ENCODE results near the gene SUGCT. TPM values are rescaled to one million over a fixed set of nuclear protein-coding genes. Genes with fewer than 3 reads are reported as not detected.

Gene SUGCT
- polyA plus RNA-seq, 1 donor, result 18.8 TPM

DNA sequence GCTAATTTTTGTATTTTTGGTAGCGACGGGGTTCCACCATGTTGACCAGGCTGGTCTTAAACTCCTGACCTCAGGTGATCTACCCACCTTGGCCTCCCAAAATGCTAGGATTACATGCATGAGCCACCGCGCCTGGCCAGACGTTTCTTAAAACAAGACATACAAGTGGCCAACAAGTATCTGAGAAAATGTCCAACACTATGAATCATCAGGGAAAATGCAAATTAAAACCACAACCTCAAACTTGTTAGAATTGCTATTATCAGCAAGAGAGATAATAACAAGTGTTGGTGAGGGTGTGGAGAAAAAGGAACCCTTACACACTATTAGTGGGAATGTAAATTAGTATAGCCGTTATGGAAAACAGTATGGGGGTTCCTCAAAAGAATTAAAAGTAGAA lies 148.6 kb downstream of the SUGCT start:
- WGBS (ENCODE audit: insufficient coverage, low lambda C conversion rate), result 100% methylated on average over 1 of the region's 6 CpGs
- Histone ChIP-seq H3K27me3 (ENCODE audit: control insufficient read depth, insufficient read depth, low read length) (no peaks in the 10 kb centered on the region), H3K4me3 (ENCODE audit: low read length) (no peak overlapping the region), H3K36me3 (ENCODE audit: control insufficient read depth, insufficient read depth, low read length) (no peaks in the 10 kb centered on the region), H3K4me1 (ENCODE audit: control insufficient read depth, insufficient read depth, low read length) (no peaks in the 10 kb centered on the region), H3K9me3 (ENCODE audit: control insufficient read depth, low read depth, low read length) (no peaks in the 10 kb centered on the region), H3K27ac (ENCODE audit: low read length) (no peak overlapping the region)
- DNase-seq, result no peak

GRCh38 chr7:40288827-40289226 lies 154.0 kb downstream of the SUGCT start:
- no peaks in the 10 kb centered on the region for H3K27me3 ChIP-seq (ENCODE audit: control insufficient read depth, insufficient read depth, low read length)
- no peaks in the 10 kb centered on the region for H3K4me1 ChIP-seq (ENCODE audit: control insufficient read depth, insufficient read depth, low read length)
- H3K36me3 ChIP-seq (ENCODE audit: control insufficient read depth, insufficient read depth, low read length), result no peaks in the 10 kb centered on the region
- no peaks in the 10 kb centered on the region for H3K9me3 ChIP-seq (ENCODE audit: control insufficient read depth, low read depth, low read length)
- DNase-seq, result no peak
- no peak overlapping the region for H3K4me3 ChIP-seq (ENCODE audit: low read length)
- H3K27ac ChIP-seq (ENCODE audit: low read length), result no peak overlapping the region
- WGBS (ENCODE audit: insufficient coverage, low lambda C conversion rate), result 100% methylated on average over 1 of the region's 2 CpGs

DNA sequence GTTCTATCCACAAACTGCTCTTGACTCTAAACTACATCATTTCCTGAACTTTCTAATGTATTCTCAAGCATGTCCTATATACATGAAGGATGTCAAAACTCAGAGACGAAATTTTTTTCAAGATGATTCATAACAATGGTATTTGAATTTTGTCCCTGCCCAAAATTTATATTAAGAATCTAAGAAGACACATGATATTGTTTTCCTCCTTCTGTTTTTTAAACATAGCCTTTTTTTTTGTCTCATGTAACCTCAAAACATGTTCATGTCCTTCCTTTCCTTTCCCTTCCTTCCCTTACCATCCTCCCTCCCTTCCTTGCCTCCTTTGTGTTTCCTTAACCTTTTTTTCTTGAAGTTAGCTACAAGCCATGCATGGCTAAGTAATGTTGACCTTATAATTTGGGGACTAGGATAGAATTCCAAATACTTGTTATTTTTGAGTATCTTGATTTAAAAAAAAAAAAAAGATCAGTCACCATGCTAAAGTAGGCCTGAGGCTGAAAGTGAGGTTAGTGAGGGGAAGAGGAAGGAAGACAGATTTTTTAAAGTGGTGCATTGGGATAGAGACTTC lies 163.0 kb downstream of the SUGCT start:
- Histone ChIP-seq H3K4me3 (ENCODE audit: low read length) (no peak overlapping the region), H3K27ac (ENCODE audit: low read length) (no peak overlapping the region), H3K4me1 (ENCODE audit: control insufficient read depth, insufficient read depth, low read length) (no peaks in the 10 kb centered on the region), H3K9me3 (ENCODE audit: control insufficient read depth, low read depth, low read length) (no peaks in the 10 kb centered on the region), H3K36me3 (ENCODE audit: control insufficient read depth, insufficient read depth, low read length) (no peaks in the 10 kb centered on the region), H3K27me3 (ENCODE audit: control insufficient read depth, insufficient read depth, low read length) (no peaks in the 10 kb centered on the region)
- 91% methylated on average over 1 of the region's 1 CpG for WGBS (ENCODE audit: insufficient coverage, low lambda C conversion rate)
- no peak for DNase-seq

DNA sequence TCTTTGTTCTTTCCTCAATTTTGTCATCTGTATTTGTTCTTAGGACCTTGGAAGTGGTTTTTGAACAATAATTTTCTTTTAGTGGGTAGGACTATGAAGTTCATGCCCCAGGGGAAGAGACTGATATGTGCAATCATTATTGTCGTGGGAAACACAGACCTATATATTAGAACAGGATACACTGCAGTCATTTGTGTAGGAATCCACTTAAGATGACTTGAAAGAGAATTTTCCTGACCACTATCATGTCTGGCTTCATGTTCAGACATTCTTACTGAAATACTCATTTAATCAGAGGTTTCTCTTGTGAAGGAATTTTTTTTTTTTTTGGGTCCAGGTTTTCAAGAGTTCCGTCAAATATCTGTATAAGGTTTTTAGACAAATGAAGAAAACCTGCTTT lies 163.6 kb downstream of the SUGCT start:
- Histone ChIP-seq H3K36me3 (ENCODE audit: control insufficient read depth, insufficient read depth, low read length) (no peaks in the 10 kb centered on the region), H3K4me1 (ENCODE audit: control insufficient read depth, insufficient read depth, low read length) (no peaks in the 10 kb centered on the region), H3K4me3 (ENCODE audit: low read length) (no peak overlapping the region), H3K27me3 (ENCODE audit: control insufficient read depth, insufficient read depth, low read length) (no peaks in the 10 kb centered on the region), H3K9me3 (ENCODE audit: control insufficient read depth, low read depth, low read length) (no peaks in the 10 kb centered on the region), H3K27ac (ENCODE audit: low read length) (no peak overlapping the region)
- no peak for DNase-seq
- WGBS (ENCODE audit: insufficient coverage, low lambda C conversion rate), result 100% methylated on average over 1 of the region's 2 CpGs

DNA sequence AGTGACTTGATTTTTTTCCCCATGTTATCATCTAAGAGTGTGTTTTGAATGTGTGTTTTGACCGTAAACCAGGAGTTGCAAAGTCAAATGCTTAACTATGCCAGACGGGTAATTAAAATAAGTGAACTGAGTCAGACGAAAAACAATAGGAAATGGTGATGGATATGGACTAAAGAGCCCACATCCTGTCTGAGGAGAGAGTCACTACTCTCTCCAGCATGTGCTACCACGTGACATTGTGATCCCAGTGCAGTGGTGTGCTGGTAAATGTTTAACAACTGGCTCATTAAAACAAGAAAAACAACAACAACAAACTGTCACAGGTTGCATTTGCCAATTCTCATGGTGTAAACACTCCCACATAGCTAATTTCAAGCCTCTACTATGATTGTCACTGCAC lies 164.3 kb downstream of the SUGCT start:
- Histone ChIP-seq H3K9me3 (ENCODE audit: control insufficient read depth, low read depth, low read length) (no peaks in the 10 kb centered on the region), H3K27me3 (ENCODE audit: control insufficient read depth, insufficient read depth, low read length) (no peaks in the 10 kb centered on the region), H3K4me1 (ENCODE audit: control insufficient read depth, insufficient read depth, low read length) (no peaks in the 10 kb centered on the region), H3K36me3 (ENCODE audit: control insufficient read depth, insufficient read depth, low read length) (no peaks in the 10 kb centered on the region), H3K4me3 (ENCODE audit: low read length) (no peak overlapping the region), H3K27ac (ENCODE audit: low read length) (no peak overlapping the region)
- DNase-seq, result no peak
- WGBS (ENCODE audit: insufficient coverage, low lambda C conversion rate), result 100% methylated on average over 1 of the region's 4 CpGs

GRCh38 chr7:40300146-40300670 lies 165.4 kb downstream of the SUGCT start:
- no peak overlapping the region for H3K4me3 ChIP-seq (ENCODE audit: low read length)
- no peaks in the 10 kb centered on the region for H3K27me3 ChIP-seq (ENCODE audit: control insufficient read depth, insufficient read depth, low read length)
- H3K36me3 ChIP-seq (ENCODE audit: control insufficient read depth, insufficient read depth, low read length), result no peaks in the 10 kb centered on the region
- H3K27ac ChIP-seq (ENCODE audit: low read length), result no peak overlapping the region
- H3K4me1 ChIP-seq (ENCODE audit: control insufficient read depth, insufficient read depth, low read length), result no peaks in the 10 kb centered on the region
- DNase-seq, result no peak
- H3K9me3 ChIP-seq (ENCODE audit: control insufficient read depth, low read depth, low read length), result no peaks in the 10 kb centered on the region
- WGBS (ENCODE audit: insufficient coverage, low lambda C conversion rate), result 100% methylated on average over 1 of the region's 3 CpGs

GRCh38 chr7:40301486-40302068 lies 166.8 kb downstream of the SUGCT start:
- Histone ChIP-seq H3K9me3 (ENCODE audit: control insufficient read depth, low read depth, low read length) (no peaks in the 10 kb centered on the region), H3K4me3 (ENCODE audit: low read length) (no peak overlapping the region), H3K27me3 (ENCODE audit: control insufficient read depth, insufficient read depth, low read length) (no peaks in the 10 kb centered on the region), H3K36me3 (ENCODE audit: control insufficient read depth, insufficient read depth, low read length) (no peaks in the 10 kb centered on the region), H3K4me1 (ENCODE audit: control insufficient read depth, insufficient read depth, low read length) (no peaks in the 10 kb centered on the region), H3K27ac (ENCODE audit: low read length) (no peak overlapping the region)
- no CpG with 5 or more reads among the region's 1 CpG for WGBS (ENCODE audit: insufficient coverage, low lambda C conversion rate)
- no peak for DNase-seq

DNA sequence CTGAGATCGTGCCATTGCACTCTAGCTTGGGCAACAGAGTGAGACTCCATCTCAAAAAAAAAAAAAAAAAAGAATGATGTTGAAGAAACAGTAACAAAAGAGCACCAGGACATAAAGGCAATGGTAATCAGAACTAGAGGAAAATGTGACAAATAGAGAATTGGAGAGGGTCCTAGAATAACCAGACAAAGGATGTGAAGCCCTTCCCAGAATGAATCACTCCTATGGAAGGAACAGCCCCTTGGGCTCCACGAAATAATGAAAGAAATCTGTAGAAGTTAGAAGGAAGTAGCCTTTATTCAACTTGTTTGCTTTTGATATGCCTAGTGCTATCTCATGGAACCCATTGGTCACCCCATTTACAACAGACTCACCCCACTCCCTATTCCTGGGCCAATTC lies 169.2 kb downstream of the SUGCT start:
- no peak for DNase-seq
- 92% methylated on average over 2 of the region's 2 CpGs for WGBS (ENCODE audit: insufficient coverage, low lambda C conversion rate)
- Histone ChIP-seq H3K4me3 (ENCODE audit: low read length) (no peak overlapping the region), H3K4me1 (ENCODE audit: control insufficient read depth, insufficient read depth, low read length) (no peaks in the 10 kb centered on the region), H3K9me3 (ENCODE audit: control insufficient read depth, low read depth, low read length) (no peaks in the 10 kb centered on the region), H3K27me3 (ENCODE audit: control insufficient read depth, insufficient read depth, low read length) (no peaks in the 10 kb centered on the region), H3K36me3 (ENCODE audit: control insufficient read depth, insufficient read depth, low read length) (no peaks in the 10 kb centered on the region), H3K27ac (ENCODE audit: low read length) (no peak overlapping the region)

- H3K9me3 ChIP-seq (ENCODE audit: control insufficient read depth, low read depth, low read length), result no peaks in the 10 kb centered on the region
- no peaks in the 10 kb centered on the region for H3K27me3 ChIP-seq (ENCODE audit: control insufficient read depth, insufficient read depth, low read length)
- no peak overlapping the region for H3K27ac ChIP-seq (ENCODE audit: low read length)
- H3K4me1 ChIP-seq (ENCODE audit: control insufficient read depth, insufficient read depth, low read length), result no peaks in the 10 kb centered on the region
- DNase-seq, result no peak
- no peaks in the 10 kb centered on the region for H3K36me3 ChIP-seq (ENCODE audit: control insufficient read depth, insufficient read depth, low read length)
- no peak overlapping the region for H3K4me3 ChIP-seq (ENCODE audit: low read length)
Observed at GRCh38 chr7:40305229-40305628, 170.4 kb downstream of the SUGCT start.

GRCh38 chr7:40306025-40306424 lies 171.2 kb downstream of the SUGCT start:
- WGBS (ENCODE audit: insufficient coverage, low lambda C conversion rate), result 72% methylated on average over 2 of the region's 2 CpGs
- no peak for DNase-seq
- H3K36me3 ChIP-seq (ENCODE audit: control insufficient read depth, insufficient read depth, low read length), result no peaks in the 10 kb centered on the region
- H3K27ac ChIP-seq (ENCODE audit: low read length), result no peak overlapping the region
- H3K4me3 ChIP-seq (ENCODE audit: low read length), result no peak overlapping the region
- H3K4me1 ChIP-seq (ENCODE audit: control insufficient read depth, insufficient read depth, low read length), result no peaks in the 10 kb centered on the region
- no peaks in the 10 kb centered on the region for H3K27me3 ChIP-seq (ENCODE audit: control insufficient read depth, insufficient read depth, low read length)
- no peaks in the 10 kb centered on the region for H3K9me3 ChIP-seq (ENCODE audit: control insufficient read depth, low read depth, low read length)

- Histone ChIP-seq H3K9me3 (ENCODE audit: control insufficient read depth, low read depth, low read length) (no peaks in the 10 kb centered on the region), H3K36me3 (ENCODE audit: control insufficient read depth, insufficient read depth, low read length) (no peaks in the 10 kb centered on the region), H3K4me3 (ENCODE audit: low read length) (no peak overlapping the region), H3K4me1 (ENCODE audit: control insufficient read depth, insufficient read depth, low read length) (no peaks in the 10 kb centered on the region), H3K27ac (ENCODE audit: low read length) (no peak overlapping the region), H3K27me3 (ENCODE audit: control insufficient read depth, insufficient read depth, low read length) (no peaks in the 10 kb centered on the region)
- no peak for DNase-seq
Observed at GRCh38 chr7:40306596-40306995, 171.8 kb downstream of the SUGCT start.
